ENCODE results near the gene GAS2L3. TPM values are rescaled to one million over a fixed set of nuclear protein-coding genes. Genes with fewer than 3 reads are reported as not detected.
A peak's percentile ranks its signal among the peaks of the same experiment; 100 is the strongest.

Gene GAS2L3
- total RNA-seq, 1 experiment from 2014 or later: 116 TPM

- BruUV-seq (replicated peaks): no TSS peak
- H3K4me1 Mint-ChIP-seq (ENCODE audit: low read depth, unreplicated experiment): no peaks in the 10 kb centered on the region
- H3K36me3 Mint-ChIP-seq (ENCODE audit: insufficient read depth, unreplicated experiment): peaks cover 4% of the 10 kb centered on the region
- H3K4me3 Mint-ChIP-seq (ENCODE audit: low read depth, unreplicated experiment): no peak overlapping the region
- intact Hi-C loops (cut with micrococcal nuclease; ENCODE audit: unreplicated experiment): no loop called here
- no peaks in the 10 kb centered on the region for H3K27me3 Mint-ChIP-seq (ENCODE audit: unreplicated experiment)
- CTCF ChIA-PET: interaction anchor here (0.7 to 1.1 kb wide), 2 partner anchors 63 to 223 kb away, joined by 3 to 8 read pairs; no protein-coding TSS in a partner anchor
- no peak overlapping the region for H3K27ac Mint-ChIP-seq (ENCODE audit: unreplicated experiment)
- TF ChIP-seq, protein P1, sequence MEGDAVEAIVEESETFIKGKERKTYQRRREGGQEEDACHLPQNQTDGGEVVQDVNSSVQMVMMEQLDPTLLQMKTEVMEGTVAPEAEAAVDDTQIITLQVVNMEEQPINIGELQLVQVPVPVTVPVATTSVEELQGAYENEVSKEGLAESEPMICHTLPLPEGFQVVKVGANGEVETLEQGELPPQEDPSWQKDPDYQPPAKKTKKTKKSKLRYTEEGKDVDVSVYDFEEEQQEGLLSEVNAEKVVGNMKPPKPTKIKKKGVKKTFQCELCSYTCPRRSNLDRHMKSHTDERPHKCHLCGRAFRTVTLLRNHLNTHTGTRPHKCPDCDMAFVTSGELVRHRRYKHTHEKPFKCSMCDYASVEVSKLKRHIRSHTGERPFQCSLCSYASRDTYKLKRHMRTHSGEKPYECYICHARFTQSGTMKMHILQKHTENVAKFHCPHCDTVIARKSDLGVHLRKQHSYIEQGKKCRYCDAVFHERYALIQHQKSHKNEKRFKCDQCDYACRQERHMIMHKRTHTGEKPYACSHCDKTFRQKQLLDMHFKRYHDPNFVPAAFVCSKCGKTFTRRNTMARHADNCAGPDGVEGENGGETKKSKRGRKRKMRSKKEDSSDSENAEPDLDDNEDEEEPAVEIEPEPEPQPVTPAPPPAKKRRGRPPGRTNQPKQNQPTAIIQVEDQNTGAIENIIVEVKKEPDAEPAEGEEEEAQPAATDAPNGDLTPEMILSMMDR (IDR thresholded peaks at IDR 0.05; ENCODE audit: unreplicated experiment): no peak
- peaks cover 3% of the 10 kb centered on the region for H3K9me3 Mint-ChIP-seq (ENCODE audit: low read depth, unreplicated experiment)
- DNase-seq: no peak
These were observed 29.3 kb upstream of the GAS2L3 start for GRCh38 chr12:100544165-100544564.

- peaks cover 3% of the 10 kb centered on the region for H3K9me3 Mint-ChIP-seq (ENCODE audit: low read depth, unreplicated experiment)
- H3K36me3 Mint-ChIP-seq (ENCODE audit: insufficient read depth, unreplicated experiment): no peaks in the 10 kb centered on the region
- TF ChIP-seq, protein P1 (IDR thresholded peaks at IDR 0.05; ENCODE audit: unreplicated experiment): no peak
- intact Hi-C loops (cut with micrococcal nuclease; ENCODE audit: unreplicated experiment): no loop called here
- no peaks in the 10 kb centered on the region for H3K27me3 Mint-ChIP-seq (ENCODE audit: unreplicated experiment)
- no peak overlapping the region for H3K27ac Mint-ChIP-seq (ENCODE audit: unreplicated experiment)
- no peak for DNase-seq
- CTCF ChIA-PET: interaction anchor here (1.1 kb wide), 1 partner anchor 64 kb away, joined by 8 read pairs; no protein-coding TSS in a partner anchor
- H3K4me3 Mint-ChIP-seq (ENCODE audit: low read depth, unreplicated experiment): no peak overlapping the region
- no peaks in the 10 kb centered on the region for H3K4me1 Mint-ChIP-seq (ENCODE audit: low read depth, unreplicated experiment)
- BruUV-seq (replicated peaks): no TSS peak
These were observed 28.4 kb upstream of the GAS2L3 start for GRCh38 chr12:100545092-100545491.

DNA sequence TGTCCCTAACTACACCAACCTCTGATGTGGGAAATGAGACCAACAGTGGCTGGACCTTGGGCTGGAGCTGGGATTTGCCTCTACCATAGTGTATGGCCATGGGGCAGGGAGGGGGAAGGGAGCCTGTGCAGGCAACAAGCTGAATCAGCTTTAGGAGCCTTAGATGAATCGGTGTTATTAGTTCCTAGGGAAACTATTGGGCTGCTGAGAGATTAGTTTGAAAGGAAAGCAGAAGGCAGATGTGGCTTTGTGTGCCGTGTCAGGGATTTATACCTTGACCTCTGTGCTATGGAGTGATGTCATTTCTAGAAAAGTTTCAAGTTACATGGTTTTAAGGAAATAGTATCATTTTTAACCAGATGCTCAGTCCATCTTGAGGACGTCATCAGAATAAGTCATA is 19.5 kb upstream of the GAS2L3 start:
- BruUV-seq (replicated peaks): no TSS peak
- CTCF ChIA-PET: interaction anchor here (0.9 to 2.6 kb wide), 5 partner anchors 128 to 205 kb away, joined by 3 to 8 read pairs (median 4); no protein-coding TSS in a partner anchor
- no peak for DNase-seq
- H3K36me3 Mint-ChIP-seq (ENCODE audit: insufficient read depth, unreplicated experiment): no peaks in the 10 kb centered on the region
- intact Hi-C loops (cut with micrococcal nuclease; ENCODE audit: unreplicated experiment): loop anchor here (1.0 to 10.0 kb wide), 4 partner anchors 162 to 739 kb away; no protein-coding TSS in a partner anchor
- H3K27me3 Mint-ChIP-seq (ENCODE audit: unreplicated experiment): no peaks in the 10 kb centered on the region
- no peaks in the 10 kb centered on the region for H3K9me3 Mint-ChIP-seq (ENCODE audit: low read depth, unreplicated experiment)
- no peak overlapping the region for H3K27ac Mint-ChIP-seq (ENCODE audit: unreplicated experiment)
- H3K4me1 Mint-ChIP-seq (ENCODE audit: low read depth, unreplicated experiment): peaks cover 9% of the 10 kb centered on the region
- TF ChIP-seq, protein P1 (IDR thresholded peaks at IDR 0.05; ENCODE audit: unreplicated experiment): no peak
- H3K4me3 Mint-ChIP-seq (ENCODE audit: low read depth, unreplicated experiment): no peak overlapping the region

GRCh38 chr12:100554608-100555077 is 18.8 kb upstream of the GAS2L3 start:
- Mint-ChIP-seq H3K4me1 (ENCODE audit: low read depth, unreplicated experiment) (peaks cover 9% of the 10 kb centered on the region), H3K36me3 (ENCODE audit: insufficient read depth, unreplicated experiment) (no peaks in the 10 kb centered on the region), H3K4me3 (ENCODE audit: low read depth, unreplicated experiment) (no peak overlapping the region), H3K27ac (ENCODE audit: unreplicated experiment) (no peak overlapping the region), H3K9me3 (ENCODE audit: low read depth, unreplicated experiment) (no peaks in the 10 kb centered on the region), H3K27me3 (ENCODE audit: unreplicated experiment) (no peaks in the 10 kb centered on the region)
- TF ChIP-seq, protein P1 (IDR thresholded peaks at IDR 0.05; ENCODE audit: unreplicated experiment): peak; percentile 78
- intact Hi-C loops (cut with micrococcal nuclease; ENCODE audit: unreplicated experiment): loop anchor here (1.0 to 10.0 kb wide), 5 partner anchors 162 to 740 kb away; no protein-coding TSS in a partner anchor
- peak; percentile 74 for DNase-seq
- CTCF ChIA-PET: interaction anchor here (0.7 to 2.6 kb wide), 6 partner anchors 12 to 325 kb away, joined by 3 to 8 read pairs (median 4); no protein-coding TSS in a partner anchor
- no TSS peak for BruUV-seq (replicated peaks)

Measured in Calu3 (cell line).